Fibroblast of gingiva (primary cell): Measurements from ENCODE around the gene CSNK2A1.

Source experiments
- DNase-seq: peaks from one replicate; pipeline ENCODE4 v3.0.0-alpha.2; 2011; ENCODE audit warnings: low read depth

The CSNK2A1 gene

GRCh38 chr20:430091-430999, 113.2 kb downstream of the CSNK2A1 start:
- DNase-seq = no peak

GRCh38 chr20:428658-429200, 114.9 kb downstream of the CSNK2A1 start:
- DNase-seq = no peak

- no peak for DNase-seq
These were observed 115.5 kb downstream of the CSNK2A1 start for GRCh38 chr20:427849-428657.

- DNase-seq = no peak
These were observed 116.2 kb downstream of the CSNK2A1 start for GRCh38 chr20:427401-427800.

GRCh38 chr20:426566-426965, 117.0 kb downstream of the CSNK2A1 start:
- no peak for DNase-seq
